OCI-LY1 (cell line): ENCODE data around the gene PTGIS.
"Not testable (repeated sequence)": the region's sequence is repeated elsewhere in the genome, so short reads cannot be mapped to it uniquely, and the experiment has no call there.

Source experiments
- H2AFZ ChIP-seq: fragments of 200-600 bp; sonication (generic), shearing (Covaris generic); 2 replicates; pipeline ENCODE4 v1.6.0; 2014; ENCODE audit warnings: antibody characterized with exemption, mild to moderate bottlenecking, low read length
- H3F3A ChIP-seq: fragments of 200-600 bp; sonication (generic), shearing (Covaris generic); 2 replicates; pipeline ENCODE4 v1.6.0; 2014; ENCODE audit warnings: mild to moderate bottlenecking, antibody characterized with exemption, low read length, moderate library complexity; ENCODE audit not compliant: insufficient read depth
- H3K27ac ChIP-seq: fragments of 200-600 bp; sonication (generic); 2 replicates; pipeline ENCODE4 v1.5.1; 2014; ENCODE audit warnings: low read length, mixed run types, mild to moderate bottlenecking, low read depth; ENCODE audit not compliant: poor library complexity, severe bottlenecking
- H3K27me3 ChIP-seq: fragments of 200-600 bp; sonication (generic); 2 replicates; pipeline ENCODE4 v1.6.0; 2014; ENCODE audit warnings: antibody characterized with exemption, mild to moderate bottlenecking, low read length, moderate library complexity; ENCODE audit not compliant: insufficient read depth
- H3K36me3 ChIP-seq: fragments of 200-600 bp; sonication (generic); 2 replicates; pipeline ENCODE4 v1.6.1; 2014; ENCODE audit warnings: mild to moderate bottlenecking, antibody characterized with exemption, low read length, moderate library complexity, mixed read lengths; ENCODE audit not compliant: insufficient read depth
- H3K4me1 ChIP-seq: fragments of 200-600 bp; sonication (generic); 2 replicates; pipeline ENCODE4 v1.5.1; 2014; ENCODE audit warnings: mild to moderate bottlenecking, low read length, moderate library complexity; ENCODE audit not compliant: insufficient read depth, severe bottlenecking
- H3K4me2 ChIP-seq: fragments of 200-600 bp; sonication (generic), shearing (Covaris generic); 2 replicates; pipeline ENCODE4 v1.6.1; 2014; ENCODE audit warnings: low read length
- H3K4me3 ChIP-seq: fragments of 200-600 bp; sonication (generic); 2 replicates; pipeline ENCODE4 v1.5.1; 2014; ENCODE audit warnings: low read length, low read depth, mild to moderate bottlenecking, mixed read lengths; ENCODE audit not compliant: poor library complexity, severe bottlenecking
- H3K79me2 ChIP-seq: fragments of 200-600 bp; shearing (Covaris generic); 2 replicates; pipeline ENCODE4 v1.6.1; 2016; ENCODE audit warnings: mixed run types, low read length, mixed read lengths; ENCODE audit not compliant: insufficient read depth
- H3K9ac ChIP-seq: fragments of 200-600 bp; sonication (generic), shearing (Covaris generic); 2 replicates; pipeline ENCODE4 v1.6.1; 2014; ENCODE audit warnings: mild to moderate bottlenecking, low read length, mixed read lengths
- H3K9me2 ChIP-seq: fragments of 200-600 bp; sonication (generic), shearing (Covaris generic); 2 replicates; pipeline ENCODE4 v1.6.1; 2014; ENCODE audit warnings: low read depth, mild to moderate bottlenecking, low read length, mixed read lengths
- H3K9me3 ChIP-seq: fragments of 200-600 bp; shearing (Covaris generic); 2 replicates; pipeline ENCODE4 v1.6.1; 2014; ENCODE audit warnings: low read length, mixed read lengths
- H4K20me1 ChIP-seq: fragments of 200-600 bp; sonication (generic), shearing (Covaris generic); 2 replicates; pipeline ENCODE4 v1.6.0; 2016; ENCODE audit warnings: mild to moderate bottlenecking, low read length; ENCODE audit not compliant: insufficient read depth
- CTCF ChIP-seq: fragments of 200-600 bp; sonication (generic), shearing (Covaris generic); IDR thresholded peaks from 2 replicates; pipeline ENCODE4 v1.5.1; 2017; ENCODE audit warnings: mild to moderate bottlenecking, antibody characterized with exemption, low read length, moderate library complexity, mixed read lengths
- EZH2 ChIP-seq: fragments of 200-600 bp; sonication (generic), shearing (Covaris generic); IDR thresholded peaks from 2 replicates; pipeline ENCODE4 v1.8.0; 2017; ENCODE audit warnings: borderline replicate concordance, mixed run types, mild to moderate bottlenecking, antibody characterized with exemption, low read length, moderate library complexity, mixed read lengths

Gene PTGIS

GRCh38 chr20:49567421-49568277 is at the start of gene PTGIS:
PTGIS (minus strand) TSS chr20:49568137; CDS start chr20:49568116, 21 bp downstream.
- Histone ChIP-seq H3K27ac (no peak within 1 kb of the TSS), H3K9me3 (no peaks in the 10 kb centered on the region), H3K4me2 (no peak within 1 kb of the TSS), H3F3A (no peaks in the 10 kb centered on the region), H4K20me1 (no peaks in the 10 kb centered on the region), H3K4me3 (no peak within 1 kb of the TSS), H3K36me3 (no peaks in the 10 kb centered on the region), H3K9me2 (no peaks in the 10 kb centered on the region), H3K79me2 (no peaks in the 10 kb centered on the region), H3K27me3 (peaks cover 8% of the 10 kb centered on the region; the same call in 1 of the 2 replicates), H3K4me1 (peaks cover 2% of the 10 kb centered on the region), H3K9ac (no peak within 1 kb of the TSS), H2AFZ (no peak within 1 kb of the TSS)
- TF ChIP-seq EZH2 (no peak), CTCF (no peak)

DNA sequence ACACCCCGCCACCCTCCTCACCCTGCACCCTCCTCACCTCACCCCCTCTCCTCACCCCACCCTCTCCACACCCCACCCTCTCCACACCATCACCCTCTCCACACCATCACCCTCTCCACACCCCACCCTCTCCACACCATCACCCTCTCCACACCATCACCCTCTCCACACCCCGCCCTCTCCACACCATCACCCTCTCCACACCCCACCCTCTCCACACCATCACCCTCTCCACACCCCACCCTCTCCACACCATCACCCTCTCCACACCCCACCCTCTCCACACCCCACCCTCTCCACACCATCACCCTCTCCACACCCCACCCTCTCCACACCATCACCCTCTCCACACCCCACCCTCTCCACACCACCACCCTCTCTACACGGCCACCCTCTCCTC is 49.5 kb upstream of the PTGIS start:
- not testable (repeated sequence) for H3K9ac ChIP-seq, H3F3A ChIP-seq, H3K4me3 ChIP-seq, H4K20me1 ChIP-seq, H3K9me3 ChIP-seq, H3K4me2 ChIP-seq, H3K27me3 ChIP-seq, H3K36me3 ChIP-seq, H3K9me2 ChIP-seq, H2AFZ ChIP-seq, H3K27ac ChIP-seq, H3K79me2 ChIP-seq
- H3K4me1 ChIP-seq: peaks cover 28% of the 10 kb centered on the region

GRCh38 chr20:49616154-49617007 is 48.4 kb upstream of the PTGIS start:
- Histone ChIP-seq H3K9me3 (no peaks in the 10 kb centered on the region), H3K27ac (peak overlapping the region; percentile 59), H3K4me1 (peaks cover 28% of the 10 kb centered on the region), H3K27me3 (no peaks in the 10 kb centered on the region), H3K9ac (no peak overlapping the region), H3K79me2 (no peaks in the 10 kb centered on the region), H3K36me3 (no peaks in the 10 kb centered on the region), H3F3A (no peaks in the 10 kb centered on the region), H3K4me3 (no peak overlapping the region), H4K20me1 (no peaks in the 10 kb centered on the region), H3K4me2 (no peak overlapping the region), H2AFZ (no peak overlapping the region), H3K9me2 (no peaks in the 10 kb centered on the region)
- TF ChIP-seq CTCF: no peak
- TF ChIP-seq EZH2: no peak
